Keratinocyte (primary cell): ENCODE data around the gene COX6B1.

ENCODE experiments used
- CTCF ChIP-seq, 3 experiments: IDR thresholded peaks in 1 of 3; conservative IDR thresholded peaks in 1 of 3; optimal IDR thresholded peaks in 1 of 3; 2 replicates in 2 of 3; 3 replicates in 1 of 3; pipeline versions ENCODE3 to v1.5.1; 2011; ENCODE audit warnings: low read length in 3 of 3, mild to moderate bottlenecking in 3 of 3, moderate library complexity in 2 of 3, control low read depth in 1 of 3, inconsistent platforms in 1 of 3; ENCODE audit not compliant: insufficient read depth in 2 of 3; ENCODE audit errors: extremely low read depth in 1 of 3
- EZH2 ChIP-seq: IDR thresholded peaks from one replicate; pipeline ENCODE4 v1.6.1; 2012; ENCODE audit warnings: inconsistent platforms, mild to moderate bottlenecking, low read length, moderate library complexity

- peak in 1 of 3 experiments; percentile 20 for TF ChIP-seq CTCF (optimal IDR thresholded peaks at IDR 0.05 in 1 of 3, IDR thresholded peaks at IDR 0.05 in 1 of 3, conservative IDR thresholded peaks at IDR 0.05 in 1 of 3; ENCODE audit: extremely low read depth in 1 of 3, insufficient read depth in 2 of 3, low read length in 3 of 3)
- TF ChIP-seq EZH2: no peak
Measured at GRCh38 chr19:35618857-35619256, 29.3 kb upstream of the COX6B1 start.
